ENCODE results near the gene NT5M. TPM values are rescaled to one million over a fixed set of nuclear protein-coding genes. Genes with fewer than 3 reads are reported as not detected.

The NT5M gene
- 1.6 and 3.5 TPM in 2 replicates for total RNA-seq

DNA sequence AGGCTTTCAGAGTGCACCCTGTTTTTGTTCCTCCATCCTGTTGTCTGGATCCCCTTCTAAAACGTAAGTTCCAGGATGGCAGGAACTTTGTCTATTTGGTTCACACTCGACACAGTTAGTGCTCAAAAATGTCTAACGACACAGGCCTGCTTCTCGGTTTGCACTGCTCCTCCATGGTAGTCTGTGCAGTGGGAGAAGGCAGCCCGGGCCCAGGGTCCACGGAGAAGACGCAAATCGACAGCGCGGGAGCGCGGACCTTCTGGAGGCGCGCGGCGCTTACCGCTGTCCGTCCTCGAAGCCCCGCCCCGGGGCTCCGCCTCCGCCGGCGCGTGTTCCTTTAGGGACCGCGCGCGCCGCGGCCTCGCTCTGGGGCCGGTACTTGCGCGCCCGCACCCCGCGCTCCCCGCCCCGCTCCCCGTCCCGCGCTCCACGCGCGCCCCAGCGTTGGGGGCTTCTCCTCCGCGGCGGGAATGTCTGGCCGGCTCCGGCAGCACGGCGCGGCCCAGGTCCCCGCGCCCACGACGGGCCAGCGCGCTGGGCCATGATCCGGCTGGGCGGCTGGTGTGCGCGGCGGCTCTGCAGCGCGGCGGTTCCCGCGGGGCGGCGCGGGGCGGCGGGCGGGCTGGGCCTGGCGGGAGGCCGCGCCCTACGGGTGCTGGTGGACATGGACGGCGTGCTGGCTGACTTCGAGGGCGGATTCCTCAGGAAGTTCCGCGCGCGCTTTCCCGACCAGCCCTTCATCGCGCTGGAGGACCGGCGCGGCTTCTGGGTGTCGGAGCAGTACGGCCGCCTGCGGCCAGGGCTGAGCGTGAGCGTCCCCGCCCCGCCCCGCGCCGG is at the start of gene NT5M:
Gene NT5M (plus strand): TSS at position 364 of the 837 bp plus-strand sequence. CDS start 178 bp downstream, at position 542.

DNA sequence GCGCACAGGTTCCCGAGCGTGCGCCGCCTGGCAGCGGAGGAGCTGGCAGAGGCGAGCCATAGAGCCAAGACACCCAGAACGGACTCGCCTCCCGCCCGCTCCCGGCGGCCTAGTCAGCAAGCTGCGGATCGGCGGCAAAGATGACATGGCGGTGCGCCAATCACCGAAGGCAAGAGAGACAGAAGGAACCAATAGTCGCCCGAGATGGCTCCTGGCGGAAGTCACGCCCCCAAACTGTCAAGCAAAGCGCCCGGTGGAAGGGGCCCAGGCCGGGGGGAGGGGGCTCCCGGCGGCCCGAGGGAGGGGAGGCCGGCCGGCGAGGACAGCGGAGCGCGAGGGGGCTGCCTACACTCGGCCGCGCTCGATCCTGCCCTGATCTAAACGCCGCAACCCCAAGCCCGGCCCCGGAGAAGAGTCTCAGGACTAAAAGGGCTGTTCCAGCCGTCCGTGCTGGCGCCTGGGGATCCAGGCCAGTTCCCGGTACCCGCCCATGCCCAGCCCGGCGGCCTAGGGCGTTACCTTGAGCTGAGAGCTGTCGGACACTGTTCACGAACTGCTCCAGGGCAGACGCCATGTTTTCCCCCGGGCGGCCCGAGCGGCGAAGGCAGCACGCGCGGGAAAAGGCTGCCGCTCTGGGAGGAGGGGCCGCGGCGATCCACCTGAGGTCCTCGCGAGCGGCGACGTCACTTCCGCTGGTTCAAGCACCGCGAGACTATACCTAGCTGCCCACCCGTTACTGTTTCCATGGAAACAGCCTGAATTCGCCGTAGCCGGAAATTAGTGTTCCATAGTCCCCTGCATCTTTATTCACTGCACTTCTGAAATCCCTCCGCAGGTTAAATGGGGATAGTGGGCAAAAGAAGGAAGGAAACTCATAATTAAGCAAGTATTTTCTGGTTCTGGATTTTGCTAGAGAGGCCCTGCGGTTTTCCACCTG is 22.3 kb upstream of the NT5M start, which contains the start of gene COPS3:
Gene COPS3 (minus strand): TSS at position 634 of the 937 bp plus-strand sequence. CDS start 60 bp downstream, at position 574.

Other genes starting within 250 kb of the NT5M start
- gene PLD6, start 97.0 kb upstream of the NT5M start, total RNA-seq, result 3.1 and 4.5 TPM in 2 replicates
- 107 and 126 TPM in 2 replicates for gene FLCN, start 66.2 kb upstream of the NT5M start, total RNA-seq
- 93.5 and 112 TPM in 2 replicates for gene COPS3, start 22.1 kb upstream of the NT5M start, total RNA-seq
- 12.8 and 14.9 TPM in 2 replicates for gene MED9, start 173.6 kb downstream of the NT5M start, total RNA-seq
- 0.58 and 1.2 TPM in 2 replicates for gene RASD1, start 193.0 kb downstream of the NT5M start, total RNA-seq